Spleen (tissue), 11 donors: ENCODE data around the gene SULF2. TPM values are rescaled to one million over a fixed set of nuclear protein-coding genes. Genes with fewer than 3 reads are reported as not detected.

Experiments used
- DNase-seq: peaks from one replicate; pipeline ENCODE4 v3.0.0-alpha.2; 2020
- H3K27ac ChIP-seq, 8 donors: fragments of 200-600 bp; sonication (generic) in 7 of 8; 1 replicate in 4 of 8; 2 replicates in 4 of 8; pipeline versions ENCODE4 v1.5.0 to v1.8.0; 2016 to 2021; ENCODE audit warnings: inconsistent platforms in 4 of 8, mild to moderate bottlenecking in 4 of 8, moderate library complexity in 1 of 8
- H3K27me3 ChIP-seq, 7 donors: fragments of 200-600 bp; sonication (generic) in 6 of 7; replicated peaks in 1 of 7; 1 replicate in 4 of 7; 2 replicates in 3 of 7; pipeline versions ENCODE4 v1.5.0 to v1.8.0; 2016 to 2021; ENCODE audit warnings: inconsistent platforms in 3 of 7, mild to moderate bottlenecking in 1 of 7
- H3K36me3 ChIP-seq, 6 donors: fragments of 200-600 bp; sonication (generic) in 5 of 6; 1 replicate in 4 of 6; 2 replicates in 2 of 6; pipeline versions ENCODE4 v1.5.0 to v1.8.0; 2016 to 2021; ENCODE audit warnings: inconsistent platforms in 2 of 6
- H3K4me1 ChIP-seq, 6 donors: fragments of 200-600 bp; sonication (generic) in 5 of 6; 1 replicate in 3 of 6; 2 replicates in 3 of 6; pipeline versions ENCODE4 v1.5.0 to v1.8.0; 2016 to 2021; ENCODE audit warnings: inconsistent platforms in 3 of 6
- H3K4me3 ChIP-seq, 8 donors: fragments of 200-600 bp; sonication (generic) in 7 of 8; 1 replicate in 4 of 8; 2 replicates in 4 of 8; pipeline versions ENCODE4 v1.5.0 to v1.8.0; 2016 to 2021; ENCODE audit warnings: inconsistent platforms in 4 of 8, mild to moderate bottlenecking in 4 of 8, moderate library complexity in 2 of 8
- H3K9me3 ChIP-seq, 8 donors: fragments of 200-600 bp; sonication (generic) in 7 of 8; 1 replicate in 4 of 8; 2 replicates in 4 of 8; pipeline versions ENCODE4 v1.5.0 to v1.8.0; 2016 to 2021; ENCODE audit warnings: inconsistent platforms in 4 of 8
- CTCF ChIP-seq, 11 experiments: fragments of 200-600 bp in 7 of 11; fragments of 450-650 bp in 4 of 11; sonication (generic) in 4 of 11; IDR thresholded peaks in 8 of 11; conservative IDR thresholded peaks in 3 of 11; 1 replicate in 7 of 11; 2 replicates in 4 of 11; pipeline versions ENCODE4 v1.4.0 to v1.8.0; 2016 to 2021; ENCODE audit warnings: antibody characterized with exemption in 11 of 11, inconsistent platforms in 4 of 11, mild to moderate bottlenecking in 1 of 11
- POLR2A ChIP-seq, 3 donors: fragments of 450-650 bp; IDR thresholded peaks; one replicate each; pipeline ENCODE4 v1.5.1; 2017; ENCODE audit warnings: antibody characterized with exemption in 3 of 3, mild to moderate bottlenecking in 1 of 3
- POLR2AphosphoS5 ChIP-seq, 3 donors: sonication (generic); formaldehyde crosslinking; IDR thresholded peaks; one replicate each; pipeline ENCODE4 v1.5.1; 2017; ENCODE audit warnings: antibody characterized with exemption in 3 of 3
- WGBS, 5 donors: extraction: QIAGEN DNeasy Blood & Tissue Kit in 3 of 5; methylation state at CpG; one replicate each; pipeline versions ENCODE4 v1.1.5 to v1.1.7; 2013 to 2018; 5-methylcytosine and 5-hydroxymethylcytosine counted together
- intact Hi-C: fragments of 100-400 bp; cut with DNase I; formaldehyde crosslinking; loops from one replicate; pipeline ENCODE4 v1.15.0; 2023; ENCODE audit warnings: low total_unique reads
- polyA plus RNA-seq, 3 donors: library from polyadenylated mRNA; stranded (reverse); fragments of 200-250 nt; gene quantifications; one replicate each; pipeline ENCODE4 v1.2.1, GENCODE V29; 2013
- total RNA-seq, 7 donors: library from RNA; depleted of rRNA in 3 of 7; stranded (reverse); fragments of >200 nt in 3 of 7; fragmentation: NEBNext Ultra II Directional in 4 of 7; extraction: Animal tissue kit (Norgen Biotek cat#: 25700) in 4 of 7; gene quantifications; one replicate each; pipeline versions ENCODE4 v1.1.0 to v1.2.1, GENCODE V29; 2016 to 2021
- donor health status: healthy with polysubstance abuse.
- donor health status: DM: no; HTN: no; CAD: no; lungs with moderate emphysema.
- donor health status: DM: no; HTN: no; CAD: no.
- donor health status: Bipolar disorder and iron deficiency.
- donor health status: healthy.
- donor health status: DM: no; HTN: no; CAD: no.
- donor health status: DM: yes; HTN: yes; CAD: no.

Gene SULF2
- total and polyA plus RNA-seq, 10 donors, result 5.5 to 49.1 (median 15.7) TPM

GRCh38 chr20:47781632-47782031, 3.6 kb downstream of the SULF2 start:
- no peak for DNase-seq
- Histone ChIP-seq H3K27me3 (peaks cover 0 to 82% (median 38%) of the 10 kb centered on the region in 7 donors), H3K9me3 (peaks cover 0 to 5% (median 0%) of the 10 kb centered on the region in 8 donors), H3K36me3 (no peaks in the 10 kb centered on the region), H3K4me1 (peaks cover 12 to 27% (median 22%) of the 10 kb centered on the region in 6 donors), H3K27ac (no peak overlapping the region), H3K4me3 (no peak overlapping the region)
- 73 to 84% (median 81%) methylated on average over 4 of the region's 4 CpGs for WGBS, 5 donors
- intact Hi-C loops, result loop anchor here (10.0 kb wide), 1 partner anchor 107 kb away; no protein-coding TSS in a partner anchor
- TF ChIP-seq CTCF (IDR thresholded peaks at IDR 0.05 in 8 of 11, conservative IDR thresholded peaks at IDR 0.05 in 3 of 11) (no peak), POLR2A (IDR thresholded peaks at IDR 0.05) (no peak)

GRCh38 chr20:47780720-47781389, 4.4 kb downstream of the SULF2 start:
- peaks cover 7 to 19% (median 14%) of the 10 kb centered on the region in 6 donors for H3K4me1 ChIP-seq
- H3K9me3 ChIP-seq, result peaks cover 0 to 5% (median 0%) of the 10 kb centered on the region in 8 donors
- intact Hi-C loops, result loop anchor here (10.0 kb wide), 1 partner anchor 106 kb away; no protein-coding TSS in a partner anchor
- H3K27ac ChIP-seq, result no peak overlapping the region
- TF ChIP-seq POLR2AphosphoS5 (IDR thresholded peaks at IDR 0.05) (no peak), POLR2A (IDR thresholded peaks at IDR 0.05) (no peak), CTCF (IDR thresholded peaks at IDR 0.05 in 8 of 11, conservative IDR thresholded peaks at IDR 0.05 in 3 of 11) (no peak)
- 82 to 95% (median 93%) methylated on average over 10 of the region's 10 CpGs for whole genome bisulfite sequencing, 5 donors
- H3K36me3 ChIP-seq, result no peaks in the 10 kb centered on the region
- DNase-seq, result no peak
- peaks cover 0 to 82% (median 38%) of the 10 kb centered on the region in 7 donors for H3K27me3 ChIP-seq
- H3K4me3 ChIP-seq, result no peak overlapping the region

- H3K27me3 ChIP-seq, result peaks cover 0 to 75% (median 26%) of the 10 kb centered on the region in 7 donors
- no peak overlapping the region for H3K4me3 ChIP-seq
- no peak for DNase-seq
- 82 to 91% (median 87%) methylated on average over 17 of the region's 17 CpGs for WGBS, 5 donors
- H3K36me3 ChIP-seq, result no peaks in the 10 kb centered on the region
- no peak for TF ChIP-seq POLR2A (IDR thresholded peaks at IDR 0.05)
- no peak for TF ChIP-seq CTCF (IDR thresholded peaks at IDR 0.05 in 8 of 11, conservative IDR thresholded peaks at IDR 0.05 in 3 of 11)
- TF ChIP-seq POLR2AphosphoS5 (IDR thresholded peaks at IDR 0.05), result no peak
- intact Hi-C loops, result no loop called here
- H3K9me3 ChIP-seq, result peaks cover 0 to 14% (median 2%) of the 10 kb centered on the region in 8 donors
- H3K27ac ChIP-seq, result no peak overlapping the region
- peaks cover 0 to 12% (median 6%) of the 10 kb centered on the region in 6 donors for H3K4me1 ChIP-seq
These were observed 6.6 kb downstream of the SULF2 start for GRCh38 chr20:47778398-47779354.
